Sigmoid colon (tissue), 7 donors: ENCODE measurements around the gene TMEM253. TPM values are rescaled to one million over a fixed set of nuclear protein-coding genes. Genes with fewer than 3 reads are reported as not detected.

Source experiments
- DNase-seq: peaks from one replicate; pipeline ENCODE4 v3.0.0-alpha.2; 2019
- H3K27ac ChIP-seq, 4 donors: fragments of 200-600 bp; sonication (generic); one replicate each; pipeline ENCODE4 v1.5.1; 2016 to 2019; ENCODE audit warnings: mild to moderate bottlenecking in 1 of 4
- H3K27me3 ChIP-seq, 3 donors: fragments of 200-600 bp; sonication (generic); one replicate each; pipeline ENCODE4 v1.5.1; 2019; ENCODE audit warnings: mild to moderate bottlenecking in 1 of 3
- H3K36me3 ChIP-seq, 4 donors: fragments of 200-600 bp; sonication (generic); one replicate each; pipeline ENCODE4 v1.5.1; 2016 to 2019
- H3K4me1 ChIP-seq, 4 donors: fragments of 200-600 bp; sonication (generic); one replicate each; pipeline ENCODE4 v1.5.1; 2017 to 2019
- H3K4me3 ChIP-seq, 4 donors: fragments of 200-600 bp; sonication (generic); one replicate each; pipeline ENCODE4 v1.5.1; 2017 to 2019; ENCODE audit warnings: mild to moderate bottlenecking in 2 of 4, moderate library complexity in 1 of 4
- H3K9me3 ChIP-seq, 4 donors: fragments of 200-600 bp in 3 of 4; sonication (generic) in 3 of 4; one replicate each; pipeline versions ENCODE4 v1.5.1 to v1.6.1; 2013 to 2019
- CTCF ChIP-seq, 4 experiments: fragments of 450-650 bp in 3 of 4; fragments of 200-600 bp in 1 of 4; IDR thresholded peaks; one replicate each; pipeline ENCODE4 v1.5.1; 2016 to 2019; ENCODE audit warnings: antibody characterized with exemption in 4 of 4, mild to moderate bottlenecking in 3 of 4, moderate library complexity in 2 of 4
- EP300 ChIP-seq, 4 donors: sonication (generic); formaldehyde crosslinking; IDR thresholded peaks; one replicate each; pipeline ENCODE4 v1.6.1; 2017; ENCODE audit warnings: antibody characterized with exemption in 4 of 4
- POLR2A ChIP-seq, 2 donors: fragments of 450-650 bp; IDR thresholded peaks; one replicate each; pipeline ENCODE4 v1.6.1; 2016; ENCODE audit warnings: antibody characterized with exemption in 2 of 2, mild to moderate bottlenecking in 2 of 2, moderate library complexity in 2 of 2
- POLR2AphosphoS5 ChIP-seq, 4 donors: sonication (generic); formaldehyde crosslinking; IDR thresholded peaks; one replicate each; pipeline ENCODE4 v1.6.1; 2017; ENCODE audit warnings: antibody characterized with exemption in 4 of 4
- WGBS, 2 donors: extraction: QIAGEN DNeasy Blood & Tissue Kit; methylation state at CpG; one replicate each; pipeline ENCODE4 v1.1.7; 2013; 5-methylcytosine and 5-hydroxymethylcytosine counted together
- intact Hi-C: fragments of 100-400 bp; cut with DNase I; formaldehyde crosslinking; loops from one replicate; pipeline ENCODE4 v1.15.1; 2023
- polyA plus RNA-seq, 3 donors: library from polyadenylated mRNA; stranded (reverse); fragments of 200-250 nt; gene quantifications; one replicate each; pipeline ENCODE4 v1.2.3, GENCODE V29; 2013
- total RNA-seq, 4 donors: library from RNA; depleted of rRNA; stranded (reverse); fragments of >200 nt; gene quantifications; one replicate each; pipeline ENCODE4 v1.1.0, GENCODE V29; 2016
- donor health status: healthy with polysubstance abuse.
- donor health status: Bipolar disorder and iron deficiency.
- donor health status: healthy.

Gene TMEM253
- total and polyA plus RNA-seq, 7 donors, result 1.1 to 28.4 (median 14.3) TPM; not detected in 3

DNA sequence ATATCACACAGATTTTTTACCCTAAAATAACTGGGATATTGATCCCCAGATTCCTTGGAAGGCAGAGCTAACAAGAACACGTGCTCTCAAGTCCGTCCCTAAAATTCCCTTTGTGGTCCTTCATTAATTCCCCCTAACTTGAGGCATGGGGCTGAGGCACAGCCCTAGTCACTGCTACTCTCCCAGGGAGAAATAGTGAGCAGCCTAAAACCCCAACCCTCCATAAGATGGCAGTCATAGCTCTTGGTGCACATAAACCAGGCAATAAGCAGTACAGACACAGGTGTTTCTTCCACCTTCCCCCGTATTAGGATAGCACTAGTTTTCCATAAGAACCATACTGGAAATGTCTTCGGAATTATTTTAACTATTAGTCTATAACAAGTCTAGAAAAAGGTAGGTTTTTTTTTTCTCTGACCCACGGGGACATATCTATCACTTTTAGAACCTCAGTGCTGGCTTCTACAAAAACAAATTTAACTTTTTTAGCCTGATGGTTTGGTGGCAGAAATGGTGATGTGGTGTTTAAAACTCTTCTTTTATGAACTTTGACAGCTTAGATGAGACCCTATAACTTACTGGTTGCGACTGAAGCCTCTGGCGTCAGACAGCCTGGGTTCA is 33.9 kb upstream of the TMEM253 start:
- no peak for DNase-seq
- Histone ChIP-seq H3K27ac (no peak overlapping the region), H3K36me3 (no peaks in the 10 kb centered on the region), H3K27me3 (no peaks in the 10 kb centered on the region), H3K4me3 (no peak overlapping the region), H3K4me1 (peaks cover 0 to 35% (median 31%) of the 10 kb centered on the region in 4 donors), H3K9me3 (no peaks in the 10 kb centered on the region)
- WGBS, 2 donors, result 51 to 71% methylated on average over 7 of the region's 7 CpGs
- intact Hi-C loops, result no loop called here
- TF ChIP-seq EP300 (IDR thresholded peaks at IDR 0.05), result no peak
- no peak for TF ChIP-seq POLR2A (IDR thresholded peaks at IDR 0.05)
- TF ChIP-seq POLR2AphosphoS5 (IDR thresholded peaks at IDR 0.05), result no peak
- TF ChIP-seq CTCF (IDR thresholded peaks at IDR 0.05), result no peak

DNA sequence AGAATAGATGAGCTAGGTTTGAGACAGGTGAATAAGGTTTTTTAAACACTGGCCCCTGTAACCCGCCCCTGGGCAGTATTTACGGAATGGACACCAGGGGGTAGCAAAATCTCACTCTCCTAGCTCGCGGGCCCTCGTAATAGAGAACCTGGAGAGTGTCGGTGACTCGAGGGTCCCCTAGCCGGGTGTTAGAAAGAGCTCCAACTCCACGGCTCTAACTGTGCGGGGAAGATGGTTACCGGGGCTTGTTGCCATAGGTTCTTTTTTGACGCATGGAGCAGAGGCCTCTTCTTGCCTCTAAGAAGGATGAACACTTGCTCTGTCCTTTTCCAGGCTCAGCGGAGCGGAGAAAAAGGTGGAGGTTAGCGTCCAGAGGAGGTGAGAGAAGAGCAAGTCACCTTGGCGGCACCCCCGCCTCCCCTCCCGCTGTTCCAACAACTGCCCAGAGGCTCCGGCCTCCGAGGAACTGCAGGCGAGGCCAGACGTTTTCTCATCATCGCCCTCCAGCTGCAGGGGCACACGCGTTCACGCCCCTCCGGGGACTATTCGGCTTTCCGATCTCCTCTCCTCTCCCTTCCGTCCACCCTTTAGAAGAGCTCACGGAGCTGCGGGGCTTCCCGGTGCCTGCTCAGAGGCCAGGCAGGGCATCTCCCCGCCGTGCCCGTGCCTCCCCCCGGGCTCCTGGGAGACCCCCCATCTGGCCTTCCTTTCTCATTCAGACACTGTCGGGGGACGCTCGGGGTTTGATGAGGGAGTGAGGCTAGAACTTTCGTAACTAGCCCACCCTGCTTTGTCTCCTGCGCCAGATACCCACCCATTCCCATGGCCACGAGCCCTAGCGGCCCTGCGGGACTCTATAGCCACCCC is 32.1 kb upstream of the TMEM253 start:
- H3K27ac ChIP-seq, result peak overlapping the region; percentile 87 to 93 (median 88)
- intact Hi-C loops, result no loop called here
- H3K4me3 ChIP-seq, result peak overlapping the region; percentile 60 to 85 (median 64)
- H3K4me1 ChIP-seq, result peaks cover 0 to 39% (median 36%) of the 10 kb centered on the region in 4 donors
- WGBS, 2 donors, result 8 to 14% methylated on average over 45 of the region's 45 CpGs
- TF ChIP-seq POLR2A (IDR thresholded peaks at IDR 0.05) (no peak), POLR2AphosphoS5 (IDR thresholded peaks at IDR 0.05) (no peak), CTCF (IDR thresholded peaks at IDR 0.05) (peak; percentile 54 to 72 (median 62)), EP300 (IDR thresholded peaks at IDR 0.05) (no peak)
- H3K9me3 ChIP-seq, result no peaks in the 10 kb centered on the region
- peak; percentile 83 for DNase-seq
- no peaks in the 10 kb centered on the region for H3K27me3 ChIP-seq
- no peaks in the 10 kb centered on the region for H3K36me3 ChIP-seq

DNA sequence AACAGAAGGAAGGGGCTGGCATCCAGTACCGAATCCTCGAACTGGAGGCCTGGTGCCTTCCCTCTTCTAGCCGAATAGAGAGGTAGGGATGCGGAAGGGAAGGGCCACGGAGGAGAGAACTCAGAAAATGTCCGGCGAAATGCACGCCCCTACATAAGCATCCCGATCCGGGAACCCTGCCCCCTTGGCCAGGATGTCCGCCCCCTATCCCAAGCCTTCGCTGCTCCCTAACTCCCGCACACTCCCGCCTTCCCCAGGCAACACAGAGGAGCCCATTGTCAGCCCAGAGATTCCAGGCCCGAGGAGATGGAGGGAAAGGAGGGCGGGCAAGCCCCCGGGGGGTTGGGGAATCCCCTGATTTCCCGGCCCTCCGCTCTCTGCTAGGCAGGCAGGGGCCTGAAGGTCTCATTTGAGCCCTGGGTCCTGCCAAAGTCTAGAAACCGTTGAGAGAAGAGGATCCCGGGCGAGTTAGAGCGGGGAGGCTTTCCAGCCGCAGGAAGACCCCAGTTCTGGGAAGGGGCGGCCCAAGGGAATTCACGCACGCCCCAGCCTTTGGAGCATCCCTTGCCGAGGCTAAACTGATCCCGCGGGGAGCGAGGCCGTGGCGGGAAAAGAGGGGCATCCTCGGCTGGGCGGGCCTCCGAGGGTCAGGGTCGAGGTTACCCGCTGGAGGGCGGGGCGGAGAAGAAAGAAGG is 31.3 kb upstream of the TMEM253 start:
- intact Hi-C loops, result loop anchor here (1.0 to 2.0 kb wide), 2 partner anchors 35 to 45 kb away; partner anchors contain the start of gene NDRG2
- DNase-seq, result no peak
- TF ChIP-seq CTCF (IDR thresholded peaks at IDR 0.05), result no peak
- peak in 1 of 4 donors; percentile 23 for TF ChIP-seq POLR2AphosphoS5 (IDR thresholded peaks at IDR 0.05)
- no peak for TF ChIP-seq EP300 (IDR thresholded peaks at IDR 0.05)
- no peak for TF ChIP-seq POLR2A (IDR thresholded peaks at IDR 0.05)
- no peaks in the 10 kb centered on the region for H3K9me3 ChIP-seq
- H3K27me3 ChIP-seq, result no peaks in the 10 kb centered on the region
- H3K4me1 ChIP-seq, result peaks cover 0 to 39% (median 36%) of the 10 kb centered on the region in 4 donors
- WGBS, 2 donors, result 2 to 4% methylated on average over 40 of the region's 40 CpGs
- H3K4me3 ChIP-seq, result peak overlapping the region; percentile 60 to 85 (median 64)
- H3K36me3 ChIP-seq, result peaks cover 0 to 7% (median 3%) of the 10 kb centered on the region in 4 donors
- peak overlapping the region; percentile 87 to 93 (median 88) for H3K27ac ChIP-seq

DNA sequence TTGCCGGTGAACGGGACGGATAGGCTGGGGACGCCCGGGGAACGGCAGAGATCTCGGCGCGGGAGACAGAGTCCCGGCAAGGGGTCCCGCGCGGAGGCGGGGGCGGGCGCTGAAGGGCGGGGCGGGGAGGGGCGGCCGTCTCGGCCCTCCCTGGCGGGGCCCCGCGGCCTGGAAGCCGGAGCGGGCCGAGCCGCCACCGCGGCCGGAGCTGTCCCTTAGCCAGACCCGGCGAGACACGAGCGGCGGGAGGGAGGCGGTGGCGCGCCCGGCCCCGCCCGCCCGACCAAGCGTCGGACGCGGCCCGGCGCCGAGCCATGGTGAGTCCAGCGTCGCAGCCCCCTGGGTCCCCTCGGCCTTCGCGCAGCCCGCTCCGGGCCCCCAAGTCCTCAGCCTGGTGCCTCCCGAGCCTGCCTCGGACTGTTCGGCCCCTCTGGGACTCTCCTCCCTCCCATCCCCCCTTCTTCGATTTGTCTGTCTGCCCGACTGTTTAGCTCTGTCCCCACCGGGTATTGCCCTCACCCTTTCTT is 30.7 kb upstream of the TMEM253 start, which contains the start of gene ARHGEF40:
ARHGEF40 (plus strand) TSS at position 222 of the 527 bp plus-strand sequence; CDS start at position 315, 93 bp downstream.
- peak within 1 kb of the TSS; percentile 87 to 93 (median 88) for H3K27ac ChIP-seq
- H3K9me3 ChIP-seq, result no peaks in the 10 kb centered on the region
- WGBS, 2 donors, result 0 to 1% methylated on average over 63 of the region's 63 CpGs
- H3K27me3 ChIP-seq, result no peaks in the 10 kb centered on the region
- TF ChIP-seq CTCF (IDR thresholded peaks at IDR 0.05), result no peak
- no peak for TF ChIP-seq EP300 (IDR thresholded peaks at IDR 0.05)
- peak in 3 of 4 donors; percentile 10 to 19 (median 18) for TF ChIP-seq POLR2AphosphoS5 (IDR thresholded peaks at IDR 0.05)
- peak in 1 of 2 donors; percentile 17 for TF ChIP-seq POLR2A (IDR thresholded peaks at IDR 0.05)
- peaks cover 0 to 13% (median 6%) of the 10 kb centered on the region in 4 donors for H3K36me3 ChIP-seq
- DNase-seq, result no peak
- peak within 1 kb of the TSS; percentile 60 to 85 (median 64) for H3K4me3 ChIP-seq
- intact Hi-C loops, result loop anchor here (1.0 to 2.0 kb wide), 2 partner anchors 34 to 45 kb away; partner anchors contain the start of gene NDRG2
- H3K4me1 ChIP-seq, result peaks cover 0 to 39% (median 36%) of the 10 kb centered on the region in 4 donors
